IMR-90 (cell line): ENCODE measurements around the gene NHLRC2. TPM values are rescaled to one million over a fixed set of nuclear protein-coding genes. Genes with fewer than 3 reads are reported as not detected.

Experiments used
- ATAC-seq: fragments of 200-7000 bp; cut with Tn5 transposase; 2 replicates; pipeline ENCODE4 v1.9.1; 2020; ENCODE audit warnings: low read depth, mild to moderate bottlenecking, moderate library complexity
- BruUV-seq: library from RNA; stranded (reverse); fragments of 400-500 nt; replicated peaks from 2 replicates; lab custom pipeline; 2021; lab: Mats Ljungman, UMichigan
- CTCF ChIA-PET: fragments of 300-600 bp; formaldehyde crosslinking; extraction: SDS; loops from one replicate; lab custom pipeline; 2021; ENCODE audit warnings: antibody characterized with exemption; lab: Yijun Ruan, JAX
- POLR2A ChIA-PET: fragments of 300-600 bp; sonication (Branson Sonifier 250); formaldehyde crosslinking; loops from one replicate; lab custom pipeline; 2022; ENCODE audit warnings: antibody characterized with exemption; ENCODE audit not compliant: unreplicated experiment; lab: Charles Lee
- DNase-seq: peaks from one replicate; pipeline ENCODE4 v3.0.0; 2013
- H2AFZ ChIP-seq: replicated peaks from 2 replicates; pipeline ENCODE3; 2013; ENCODE audit warnings: low read length, mild to moderate bottlenecking; ENCODE audit not compliant: poor library complexity
- H2AK5ac ChIP-seq: 2 replicates; pipeline ENCODE4 v1.6.1; 2013; ENCODE audit warnings: low read depth, low read length, inconsistent platforms
- H2AK9ac ChIP-seq: replicated peaks from 2 replicates; pipeline ENCODE3; 2013; ENCODE audit warnings: mild to moderate bottlenecking, low read depth, low read length, moderate library complexity; ENCODE audit not compliant: poor library complexity
- H2BK120ac ChIP-seq: 2 replicates; pipeline ENCODE4 v1.6.1; 2013; ENCODE audit warnings: low read depth, low read length, inconsistent platforms
- H2BK15ac ChIP-seq: 3 replicates; pipeline ENCODE4 v1.6.1; 2013; ENCODE audit warnings: low read depth, low read length, inconsistent platforms
- H2BK20ac ChIP-seq: 2 replicates; pipeline ENCODE4 v1.6.1; 2013; ENCODE audit warnings: low read depth, mild to moderate bottlenecking, inconsistent platforms, low read length, moderate library complexity
- H2BK5ac ChIP-seq: 2 replicates; pipeline ENCODE4 v1.6.1; 2013; ENCODE audit warnings: mild to moderate bottlenecking, low read depth, low read length, inconsistent platforms; ENCODE audit not compliant: poor library complexity, severe bottlenecking
- H3K14ac ChIP-seq: replicated peaks from 2 replicates; pipeline ENCODE4 v1.6.1; 2013; ENCODE audit warnings: low read depth, low read length, inconsistent platforms
- H3K18ac ChIP-seq: 2 replicates; pipeline ENCODE4 v1.6.1; 2013; ENCODE audit warnings: low read depth, low read length, control low read depth
- H3K23ac ChIP-seq: 2 replicates; pipeline ENCODE4 v1.6.1; 2013; ENCODE audit warnings: low read depth, low read length, inconsistent platforms
- H3K27ac ChIP-seq: 2 replicates; pipeline ENCODE4 v1.5.1; 2013; ENCODE audit warnings: mild to moderate bottlenecking, control low read depth, low read length; ENCODE audit not compliant: insufficient read depth
- H3K27me3 ChIP-seq: 2 replicates; pipeline ENCODE4 v1.6.1; 2013; ENCODE audit warnings: low read length; ENCODE audit not compliant: control insufficient read depth, insufficient read depth
- H3K36me3 ChIP-seq: 2 replicates; pipeline ENCODE4 v1.6.1; 2013; ENCODE audit warnings: low read length, mixed read lengths; ENCODE audit not compliant: control insufficient read depth, insufficient read depth
- H3K4ac ChIP-seq: 2 replicates; pipeline ENCODE4 v1.6.1; 2013; ENCODE audit warnings: low read depth, low read length, inconsistent platforms
- H3K4me1 ChIP-seq: 2 replicates; pipeline ENCODE4 v1.6.1; 2013; ENCODE audit warnings: low read length, mixed read lengths; ENCODE audit not compliant: control insufficient read depth, insufficient read depth
- H3K4me2 ChIP-seq: 2 replicates; pipeline ENCODE4 v1.6.1; 2013; ENCODE audit warnings: low read depth, mild to moderate bottlenecking, control low read depth, low read length, moderate library complexity
- H3K4me3 ChIP-seq: 2 replicates; pipeline ENCODE4 v1.5.1; 2013; ENCODE audit warnings: low read depth, mild to moderate bottlenecking, control low read depth, low read length, moderate library complexity; ENCODE audit not compliant: insufficient read depth
- H3K56ac ChIP-seq: 2 replicates; pipeline ENCODE4 v1.6.1; 2013; ENCODE audit warnings: low read length, inconsistent platforms; ENCODE audit not compliant: insufficient read depth; ENCODE audit errors: extremely low read depth
- H3K79me1 ChIP-seq, 2 experiments: 2 replicates each; pipeline ENCODE4 v1.6.1; 2013; ENCODE audit warnings: low read length in 2 of 2, inconsistent platforms in 1 of 2, low read depth in 1 of 2
- H3K9ac ChIP-seq: 2 replicates; pipeline ENCODE4 v1.6.1; 2013; ENCODE audit warnings: low read depth, low read length, control low read depth
- H3K9me1 ChIP-seq: 2 replicates; pipeline ENCODE4 v1.6.1; 2013; ENCODE audit warnings: low read length, inconsistent platforms; ENCODE audit not compliant: insufficient read depth
- H3K9me3 ChIP-seq: 2 replicates; pipeline ENCODE4 v1.6.1; 2013; ENCODE audit warnings: low read length; ENCODE audit not compliant: control insufficient read depth, insufficient read depth
- H4K20me1 ChIP-seq: 2 replicates; pipeline ENCODE4 v1.6.1; 2013; ENCODE audit warnings: low read length, inconsistent platforms; ENCODE audit not compliant: insufficient read depth
- H4K5ac ChIP-seq: 2 replicates; pipeline ENCODE4 v1.6.1; 2013; ENCODE audit warnings: mild to moderate bottlenecking, low read depth, low read length, control low read depth
- H4K8ac ChIP-seq, 2 experiments: 2 replicates each; pipeline ENCODE4 v1.6.1; 2013; ENCODE audit warnings: low read depth in 2 of 2, low read length in 2 of 2, control low read depth in 1 of 2, inconsistent platforms in 1 of 2
- H4K91ac ChIP-seq: 2 replicates; pipeline ENCODE4 v1.6.1; 2013; ENCODE audit warnings: low read depth, low read length, inconsistent platforms; ENCODE audit not compliant: insufficient read depth
- MAFK ChIP-seq: IDR thresholded peaks from 2 replicates; pipeline ENCODE4 v1.6.1; 2012; ENCODE audit warnings: low read depth, low read length, improper control_type of control experiment
- MAZ ChIP-seq: IDR thresholded peaks from 2 replicates; pipeline ENCODE4 v1.6.1; 2012; ENCODE audit warnings: low read depth, mild to moderate bottlenecking, low read length, improper control_type of control experiment, moderate library complexity, borderline replicate concordance
- MXI1 ChIP-seq: IDR thresholded peaks from 2 replicates; pipeline ENCODE4 v1.6.1; 2012; ENCODE audit warnings: low read depth, mild to moderate bottlenecking, low read length, moderate library complexity, borderline replicate concordance
- WGBS, 2 experiments: methylation state at CpG; one replicate each; pipeline versions ENCODE4 v1.1.5 to v1.1.7; 2013; ENCODE audit warnings: missing lambda C conversion rate in 2 of 2; ENCODE audit not compliant: insufficient read length in 1 of 2; ENCODE audit errors: extremely low coverage in 2 of 2; 5-methylcytosine and 5-hydroxymethylcytosine counted together
- dilution Hi-C: fragments of 300-500 bp; cut with HindIII; formaldehyde crosslinking; loops from one replicate; pipeline ENCODE4 v1.14.3; 2018; ENCODE audit warnings: low sequenced_read_pairs; ENCODE audit not compliant: unreplicated experiment
- in situ Hi-C: fragments of 300-500 bp; cut with MboI; formaldehyde crosslinking; loops from 3 replicates; pipeline ENCODE4 v1.14.3; 2019; ENCODE audit warnings: low sequenced_read_pairs, inconsistent platforms, mixed read lengths
- intact Hi-C: fragments of 100-400 bp; cut with micrococcal nuclease; formaldehyde crosslinking; loops from 2 replicates; pipeline ENCODE4 v1.10.0; 2022
- polyA plus RNA-seq, 3 experiments: library from polyadenylated mRNA; depleted of rRNA; stranded (reverse); fragments of >200 nt; gene quantifications; 2 replicates each; pipeline ENCODE4 v1.2.3, GENCODE V29; 2012; ENCODE audit warnings: low replicate concordance in 1 of 3
- total RNA-seq: library from RNA; depleted of rRNA; stranded (reverse); fragments of >200 nt; gene quantifications from 2 replicates; pipeline ENCODE4 v1.2.3, GENCODE V29; 2012

The NHLRC2 gene
- total and polyA plus RNA-seq, 2 of the 4 experiments (the other 2 are of a cell fraction), result 3.0 to 11.8 TPM

GRCh38 chr10:113872139-113873030 is 17.9 kb downstream of the NHLRC2 start:
- H2AFZ ChIP-seq, result no peak overlapping the region
- no peak overlapping the region for H4K5ac ChIP-seq
- ChIA-PET POLR2A (no interaction called here), CTCF (no interaction called here)
- H2BK5ac ChIP-seq, result no peak overlapping the region
- H3K18ac ChIP-seq, result no peak overlapping the region
- no peak overlapping the region for H4K91ac ChIP-seq
- no peak overlapping the region for H3K9ac ChIP-seq
- no peaks in the 10 kb centered on the region for H3K9me3 ChIP-seq
- no peaks in the 10 kb centered on the region for H3K4me1 ChIP-seq
- dilution Hi-C loops, result no loop called here
- peaks cover 15 to 17% of the 10 kb centered on the region in 2 experiments for H3K79me1 ChIP-seq
- ATAC-seq, result no peak
- H3K36me3 ChIP-seq, result peaks cover 1% of the 10 kb centered on the region; the same call in 1 of the 2 replicates
- H2AK5ac ChIP-seq, result no peak overlapping the region
- no peak overlapping the region for H3K4me3 ChIP-seq
- H3K56ac ChIP-seq, result no peak overlapping the region
- no peak overlapping the region for H4K8ac ChIP-seq
- no peak overlapping the region for H2BK15ac ChIP-seq
- in situ Hi-C loops, result no loop called here
- no peak for DNase-seq
- H3K4me2 ChIP-seq, result no peak overlapping the region
- no peaks in the 10 kb centered on the region for H3K9me1 ChIP-seq
- no peaks in the 10 kb centered on the region for H3K27me3 ChIP-seq
- H2AK9ac ChIP-seq, result no peak overlapping the region
- H2BK20ac ChIP-seq, result no peak overlapping the region
- H3K27ac ChIP-seq, result no peak overlapping the region
- TF ChIP-seq MAZ (no peak), MXI1 (no peak), MAFK (peak; percentile 97)
- H4K20me1 ChIP-seq, result no peaks in the 10 kb centered on the region
- H2BK120ac ChIP-seq, result no peak overlapping the region
- no TSS peak for BruUV-seq
- intact Hi-C loops, result no loop called here
- H3K14ac ChIP-seq, result no peak overlapping the region
- no CpG with 5 or more reads among the region's 3 CpGs for WGBS, 2 experiments
- no peak overlapping the region for H3K23ac ChIP-seq
- no peak overlapping the region for H3K4ac ChIP-seq
